H1 (cell line): ENCODE results near the gene PCDHA10. TPM values are rescaled to one million over a fixed set of nuclear protein-coding genes. Genes with fewer than 3 reads are reported as not detected.

Experiments
- KDM5A ChIP-seq: fragments of 200-600 bp; IDR thresholded peaks from 2 replicates; pipeline ENCODE4 v1.7.1; 2012; ENCODE audit warnings: mild to moderate bottlenecking, low read length, inconsistent platforms, mixed read lengths
- RNF2 ChIP-seq: fragments of 200-900, 300-1000 bp; sonication (generic); IDR thresholded peaks from 2 replicates; pipeline ENCODE4 v1.7.1; 2016; ENCODE audit warnings: borderline replicate concordance, low read depth, mild to moderate bottlenecking, antibody characterized with exemption, low read length; ENCODE audit not compliant: poor library complexity, severe bottlenecking; ENCODE audit errors: missing control alignments
- polyA plus RNA-seq, 7 experiments: library from polyadenylated mRNA; depleted of rRNA in 3 of 7; stranded (reverse) in 5 of 7; unstranded in 2 of 7; fragments of >200 nt in 5 of 7; fragments of 200-250 nt in 2 of 7; gene quantifications; 1 replicate in 5 of 7; 2 replicates in 1 of 7; 4 replicates in 1 of 7; pipeline versions ENCODE4 v1.2.1 to v1.2.3, GENCODE V29; 2011 to 2013; ENCODE audit warnings: missing spikeins in 2 of 7, mixed read lengths in 2 of 7
- total RNA-seq: library from RNA; stranded (reverse); fragmentation: NEBNext Ultra II Directional; extraction: Animal tissue kit (Norgen Biotek cat#: 25700); gene quantifications from 2 replicates; pipeline ENCODE4 v1.2.1, GENCODE V29; 2021
- TF ChIP-seq, protein P1 (sequence below): fragments of 300-600 bp; sonication (generic); IDR thresholded peaks from 2 replicates; pipeline ENCODE4 v1.7.1; 2012; ENCODE audit warnings: low read length, moderate library complexity, mild to moderate bottlenecking, inconsistent platforms; ENCODE audit not compliant: insufficient replicate concordance

Gene PCDHA10
- total and polyA plus RNA-seq, 2 of the 8 experiments (the other 6 are each of a cell fraction or from before 2014, with no cell fraction given), result 2.8 to 5.4 TPM

DNA sequence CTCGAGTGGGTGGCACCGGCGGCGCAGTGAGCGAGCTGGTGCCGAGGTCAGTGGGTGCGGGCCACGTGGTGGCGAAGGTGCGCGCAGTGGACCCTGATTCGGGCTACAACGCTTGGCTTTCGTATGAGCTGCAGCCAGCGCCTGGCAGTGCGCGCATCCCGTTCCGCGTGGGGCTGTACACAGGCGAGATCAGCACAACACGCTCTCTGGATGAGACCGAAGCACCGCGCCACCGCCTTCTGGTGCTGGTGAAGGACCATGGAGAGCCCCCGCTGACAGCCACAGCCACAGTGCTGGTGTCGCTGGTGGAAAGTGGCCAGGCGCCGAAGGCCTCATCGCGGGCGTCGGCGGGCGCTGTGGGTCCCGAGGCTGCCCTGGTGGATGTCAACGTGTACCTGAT, 32.2 kb upstream of the PCDHA10 start (continued):
- TF ChIP-seq, protein P1, sequence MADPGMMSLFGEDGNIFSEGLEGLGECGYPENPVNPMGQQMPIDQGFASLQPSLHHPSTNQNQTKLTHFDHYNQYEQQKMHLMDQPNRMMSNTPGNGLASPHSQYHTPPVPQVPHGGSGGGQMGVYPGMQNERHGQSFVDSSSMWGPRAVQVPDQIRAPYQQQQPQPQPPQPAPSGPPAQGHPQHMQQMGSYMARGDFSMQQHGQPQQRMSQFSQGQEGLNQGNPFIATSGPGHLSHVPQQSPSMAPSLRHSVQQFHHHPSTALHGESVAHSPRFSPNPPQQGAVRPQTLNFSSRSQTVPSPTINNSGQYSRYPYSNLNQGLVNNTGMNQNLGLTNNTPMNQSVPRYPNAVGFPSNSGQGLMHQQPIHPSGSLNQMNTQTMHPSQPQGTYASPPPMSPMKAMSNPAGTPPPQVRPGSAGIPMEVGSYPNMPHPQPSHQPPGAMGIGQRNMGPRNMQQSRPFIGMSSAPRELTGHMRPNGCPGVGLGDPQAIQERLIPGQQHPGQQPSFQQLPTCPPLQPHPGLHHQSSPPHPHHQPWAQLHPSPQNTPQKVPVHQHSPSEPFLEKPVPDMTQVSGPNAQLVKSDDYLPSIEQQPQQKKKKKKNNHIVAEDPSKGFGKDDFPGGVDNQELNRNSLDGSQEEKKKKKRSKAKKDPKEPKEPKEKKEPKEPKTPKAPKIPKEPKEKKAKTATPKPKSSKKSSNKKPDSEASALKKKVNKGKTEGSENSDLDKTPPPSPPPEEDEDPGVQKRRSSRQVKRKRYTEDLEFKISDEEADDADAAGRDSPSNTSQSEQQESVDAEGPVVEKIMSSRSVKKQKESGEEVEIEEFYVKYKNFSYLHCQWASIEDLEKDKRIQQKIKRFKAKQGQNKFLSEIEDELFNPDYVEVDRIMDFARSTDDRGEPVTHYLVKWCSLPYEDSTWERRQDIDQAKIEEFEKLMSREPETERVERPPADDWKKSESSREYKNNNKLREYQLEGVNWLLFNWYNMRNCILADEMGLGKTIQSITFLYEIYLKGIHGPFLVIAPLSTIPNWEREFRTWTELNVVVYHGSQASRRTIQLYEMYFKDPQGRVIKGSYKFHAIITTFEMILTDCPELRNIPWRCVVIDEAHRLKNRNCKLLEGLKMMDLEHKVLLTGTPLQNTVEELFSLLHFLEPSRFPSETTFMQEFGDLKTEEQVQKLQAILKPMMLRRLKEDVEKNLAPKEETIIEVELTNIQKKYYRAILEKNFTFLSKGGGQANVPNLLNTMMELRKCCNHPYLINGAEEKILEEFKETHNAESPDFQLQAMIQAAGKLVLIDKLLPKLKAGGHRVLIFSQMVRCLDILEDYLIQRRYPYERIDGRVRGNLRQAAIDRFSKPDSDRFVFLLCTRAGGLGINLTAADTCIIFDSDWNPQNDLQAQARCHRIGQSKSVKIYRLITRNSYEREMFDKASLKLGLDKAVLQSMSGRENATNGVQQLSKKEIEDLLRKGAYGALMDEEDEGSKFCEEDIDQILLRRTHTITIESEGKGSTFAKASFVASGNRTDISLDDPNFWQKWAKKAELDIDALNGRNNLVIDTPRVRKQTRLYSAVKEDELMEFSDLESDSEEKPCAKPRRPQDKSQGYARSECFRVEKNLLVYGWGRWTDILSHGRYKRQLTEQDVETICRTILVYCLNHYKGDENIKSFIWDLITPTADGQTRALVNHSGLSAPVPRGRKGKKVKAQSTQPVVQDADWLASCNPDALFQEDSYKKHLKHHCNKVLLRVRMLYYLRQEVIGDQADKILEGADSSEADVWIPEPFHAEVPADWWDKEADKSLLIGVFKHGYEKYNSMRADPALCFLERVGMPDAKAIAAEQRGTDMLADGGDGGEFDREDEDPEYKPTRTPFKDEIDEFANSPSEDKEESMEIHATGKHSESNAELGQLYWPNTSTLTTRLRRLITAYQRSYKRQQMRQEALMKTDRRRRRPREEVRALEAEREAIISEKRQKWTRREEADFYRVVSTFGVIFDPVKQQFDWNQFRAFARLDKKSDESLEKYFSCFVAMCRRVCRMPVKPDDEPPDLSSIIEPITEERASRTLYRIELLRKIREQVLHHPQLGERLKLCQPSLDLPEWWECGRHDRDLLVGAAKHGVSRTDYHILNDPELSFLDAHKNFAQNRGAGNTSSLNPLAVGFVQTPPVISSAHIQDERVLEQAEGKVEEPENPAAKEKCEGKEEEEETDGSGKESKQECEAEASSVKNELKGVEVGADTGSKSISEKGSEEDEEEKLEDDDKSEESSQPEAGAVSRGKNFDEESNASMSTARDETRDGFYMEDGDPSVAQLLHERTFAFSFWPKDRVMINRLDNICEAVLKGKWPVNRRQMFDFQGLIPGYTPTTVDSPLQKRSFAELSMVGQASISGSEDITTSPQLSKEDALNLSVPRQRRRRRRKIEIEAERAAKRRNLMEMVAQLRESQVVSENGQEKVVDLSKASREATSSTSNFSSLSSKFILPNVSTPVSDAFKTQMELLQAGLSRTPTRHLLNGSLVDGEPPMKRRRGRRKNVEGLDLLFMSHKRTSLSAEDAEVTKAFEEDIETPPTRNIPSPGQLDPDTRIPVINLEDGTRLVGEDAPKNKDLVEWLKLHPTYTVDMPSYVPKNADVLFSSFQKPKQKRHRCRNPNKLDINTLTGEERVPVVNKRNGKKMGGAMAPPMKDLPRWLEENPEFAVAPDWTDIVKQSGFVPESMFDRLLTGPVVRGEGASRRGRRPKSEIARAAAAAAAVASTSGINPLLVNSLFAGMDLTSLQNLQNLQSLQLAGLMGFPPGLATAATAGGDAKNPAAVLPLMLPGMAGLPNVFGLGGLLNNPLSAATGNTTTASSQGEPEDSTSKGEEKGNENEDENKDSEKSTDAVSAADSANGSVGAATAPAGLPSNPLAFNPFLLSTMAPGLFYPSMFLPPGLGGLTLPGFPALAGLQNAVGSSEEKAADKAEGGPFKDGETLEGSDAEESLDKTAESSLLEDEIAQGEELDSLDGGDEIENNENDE, result no peak
- TF ChIP-seq RNF2, result no peak
- TF ChIP-seq KDM5A, result no peak
